GM19452 (cell line): Measurements from ENCODE around the gene TBCD.

Experiments used
- ATAC-seq: cut with Tn5 transposase; IDR thresholded peaks from one replicate; pipeline ENCODE4 v1.9.1; 2021; ENCODE audit not compliant: unreplicated experiment

Gene TBCD

GRCh38 chr17:82751571-82752370 is at the start of gene TBCD:
Gene TBCD, plus strand, starts transcription at chr17:82752065. Its CDS starts 129 bp downstream, at chr17:82752194.
- peak; percentile 74 for ATAC-seq

- no peak for ATAC-seq
These were observed 49.5 kb upstream of the TBCD start for GRCh38 chr17:82702231-82702927.

GRCh38 chr17:82703036-82703745 is 48.7 kb upstream of the TBCD start:
- ATAC-seq, result no peak

- ATAC-seq, result no peak
These were observed 47.7 kb upstream of the TBCD start for GRCh38 chr17:82703935-82704865.

- no peak for ATAC-seq
These were observed 47.0 kb upstream of the TBCD start for GRCh38 chr17:82704886-82705285.

DNA sequence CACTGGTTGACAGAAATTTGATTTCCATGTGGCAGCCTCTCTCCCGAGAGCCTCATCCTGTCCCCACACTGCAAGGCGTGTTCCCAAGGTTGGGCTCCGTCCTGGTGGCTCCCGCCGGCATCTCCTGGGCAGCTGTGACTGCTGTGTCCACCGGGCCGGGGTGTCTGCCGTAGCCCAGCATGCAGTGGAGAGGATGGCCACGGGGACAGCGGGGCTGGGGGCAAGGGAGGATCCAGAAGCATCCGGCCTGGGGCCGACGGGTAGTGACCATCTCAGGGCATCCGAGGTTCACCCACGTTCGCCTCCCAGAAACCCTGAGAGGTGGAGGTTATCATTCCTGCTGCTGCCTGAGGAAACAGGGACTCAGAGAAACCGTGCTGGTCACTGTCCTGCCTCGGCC is 46.1 kb upstream of the TBCD start:
- ATAC-seq, result no peak

- no peak for ATAC-seq
These were observed 42.7 kb upstream of the TBCD start for GRCh38 chr17:82709024-82709675.

DNA sequence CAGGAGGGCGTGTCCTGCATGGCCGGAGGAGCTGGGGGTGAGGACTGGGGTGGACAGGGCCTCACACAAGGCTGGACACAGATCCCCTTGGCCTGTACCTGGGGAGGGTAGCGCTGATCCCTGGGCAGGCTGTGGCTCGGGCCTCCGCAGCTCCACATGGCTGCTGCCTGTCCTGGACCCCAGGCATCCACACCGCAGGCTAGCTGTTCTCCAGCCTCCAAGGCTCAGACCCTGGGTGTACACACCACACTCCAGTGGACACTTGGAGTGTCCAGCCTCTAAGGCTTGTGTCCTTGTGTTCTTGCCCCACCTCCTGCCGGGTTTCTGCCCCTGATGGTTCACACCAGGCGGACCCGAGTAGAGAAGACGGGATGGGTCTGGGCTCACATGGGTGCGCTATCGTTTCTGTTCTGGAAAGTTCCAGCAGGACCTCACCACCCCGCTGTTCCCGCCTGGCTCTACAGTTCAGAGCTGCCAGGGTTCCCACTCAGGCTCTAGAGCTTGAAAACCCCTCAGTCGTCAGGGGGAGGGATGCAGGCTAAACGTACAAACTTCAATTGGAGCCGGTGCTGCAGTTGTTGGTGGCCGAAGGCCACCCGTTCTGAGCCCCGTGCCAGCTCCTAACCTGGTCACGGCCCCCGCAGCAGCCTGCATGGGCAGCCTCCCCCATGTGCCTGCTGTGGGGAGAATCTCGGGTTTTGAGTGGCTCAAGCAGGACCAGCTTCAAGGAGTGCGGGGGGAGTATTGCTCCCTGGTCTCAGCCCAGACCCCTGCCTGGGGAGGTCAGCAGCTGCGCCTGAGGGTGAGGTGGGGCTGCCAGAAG is 42.0 kb upstream of the TBCD start:
- no peak for ATAC-seq

- ATAC-seq, result no peak
These were observed 41.2 kb upstream of the TBCD start for GRCh38 chr17:82710499-82711232.

GRCh38 chr17:82713071-82713723 is 38.7 kb upstream of the TBCD start:
- ATAC-seq, result no peak

DNA sequence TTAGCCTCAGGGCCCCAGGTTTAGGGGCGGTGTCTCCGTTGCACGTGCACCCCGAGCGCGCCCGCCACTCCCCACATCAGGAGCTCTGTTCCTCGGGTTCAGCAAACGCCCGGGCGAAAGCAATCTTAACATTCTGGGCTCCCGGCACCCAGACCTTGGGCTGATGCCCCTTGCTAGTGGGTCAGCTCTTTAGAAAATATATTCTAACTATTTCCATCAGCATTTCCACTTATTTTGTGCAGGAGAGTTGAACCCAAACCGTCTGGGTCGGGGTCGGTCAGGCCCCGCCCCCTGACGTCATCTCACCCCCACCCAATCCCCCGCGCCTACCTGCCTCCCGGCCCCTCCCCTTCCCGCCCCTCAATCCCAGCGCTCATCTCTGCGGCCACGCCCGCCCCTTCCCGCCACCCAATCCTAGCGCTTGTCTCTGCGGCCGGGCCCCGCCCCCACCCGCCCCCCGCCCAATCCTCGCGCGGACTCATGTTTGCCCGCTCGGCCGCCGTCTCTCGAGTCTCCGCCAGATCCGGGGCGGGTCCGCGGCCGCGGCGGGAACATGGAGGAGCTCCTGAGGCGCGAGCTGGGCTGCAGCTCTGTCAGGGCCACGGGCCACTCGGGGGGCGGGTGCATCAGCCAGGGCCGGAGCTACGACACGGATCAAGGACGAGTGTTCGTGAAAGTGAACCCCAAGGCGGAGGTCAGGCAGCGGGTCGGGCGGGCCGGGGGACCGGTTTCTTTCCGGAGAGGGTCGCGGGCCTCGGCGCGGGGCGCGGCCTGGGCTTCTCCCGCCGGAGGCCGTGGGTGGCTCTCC is 35.5 kb upstream of the TBCD start, which contains the start of gene FN3KRP:
Gene FN3KRP (plus strand): TSS at position 504 of the 808 bp plus-strand sequence. CDS start 50 bp downstream, at position 554.
- ATAC-seq, result peak; percentile 73

DNA sequence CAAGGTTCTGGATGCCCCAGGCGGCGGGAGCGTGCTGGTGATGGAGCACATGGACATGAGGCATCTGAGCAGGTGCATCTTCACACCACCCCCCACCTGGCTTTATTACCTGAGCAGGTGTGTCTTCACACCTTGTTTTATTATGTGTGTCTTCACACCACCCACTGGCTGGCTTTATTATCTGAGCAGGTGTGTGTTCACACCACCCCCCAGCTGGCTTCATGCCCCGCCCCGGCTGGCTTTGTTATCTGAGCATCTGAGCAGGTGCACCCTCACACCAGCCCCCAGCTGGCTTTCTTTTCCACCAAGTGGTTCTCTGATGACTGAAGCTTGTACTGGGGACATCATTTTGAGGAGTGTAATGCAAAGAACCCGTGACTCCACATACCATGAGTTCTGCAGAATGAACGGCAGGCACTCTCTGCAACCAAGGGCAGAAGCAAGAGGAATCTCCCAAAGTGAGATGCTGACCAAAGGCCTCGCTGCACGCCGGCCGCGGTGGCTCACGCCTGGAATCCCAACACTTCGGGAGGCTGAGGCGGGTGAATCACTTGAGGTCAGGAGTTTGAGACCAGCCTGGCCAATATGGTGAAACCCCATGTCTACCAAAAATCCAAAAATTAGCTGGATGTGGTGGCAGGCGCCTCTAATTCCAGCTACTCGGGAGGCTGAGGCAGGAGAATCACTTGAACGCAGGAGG is 32.7 kb upstream of the TBCD start:
- ATAC-seq, result no peak

DNA sequence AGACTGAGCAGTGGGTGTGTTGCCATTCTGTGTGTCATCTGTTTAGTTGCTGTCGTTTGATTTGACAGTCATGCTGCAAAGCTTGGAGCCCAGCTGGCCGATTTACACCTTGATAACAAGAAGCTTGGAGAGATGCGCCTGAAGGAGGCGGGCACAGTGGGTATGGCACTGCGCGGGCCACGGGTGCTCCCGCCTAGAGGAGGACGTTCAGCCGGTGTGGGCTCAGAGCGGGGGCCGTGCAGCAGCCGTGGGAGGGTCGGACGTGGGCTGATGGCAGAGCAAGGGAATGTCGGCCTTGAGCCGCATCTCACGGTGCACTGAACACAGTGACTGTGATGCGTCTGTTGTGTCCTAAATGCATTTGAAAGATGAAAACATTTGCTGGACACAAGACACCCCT is 31.7 kb upstream of the TBCD start:
- ATAC-seq, result no peak

DNA sequence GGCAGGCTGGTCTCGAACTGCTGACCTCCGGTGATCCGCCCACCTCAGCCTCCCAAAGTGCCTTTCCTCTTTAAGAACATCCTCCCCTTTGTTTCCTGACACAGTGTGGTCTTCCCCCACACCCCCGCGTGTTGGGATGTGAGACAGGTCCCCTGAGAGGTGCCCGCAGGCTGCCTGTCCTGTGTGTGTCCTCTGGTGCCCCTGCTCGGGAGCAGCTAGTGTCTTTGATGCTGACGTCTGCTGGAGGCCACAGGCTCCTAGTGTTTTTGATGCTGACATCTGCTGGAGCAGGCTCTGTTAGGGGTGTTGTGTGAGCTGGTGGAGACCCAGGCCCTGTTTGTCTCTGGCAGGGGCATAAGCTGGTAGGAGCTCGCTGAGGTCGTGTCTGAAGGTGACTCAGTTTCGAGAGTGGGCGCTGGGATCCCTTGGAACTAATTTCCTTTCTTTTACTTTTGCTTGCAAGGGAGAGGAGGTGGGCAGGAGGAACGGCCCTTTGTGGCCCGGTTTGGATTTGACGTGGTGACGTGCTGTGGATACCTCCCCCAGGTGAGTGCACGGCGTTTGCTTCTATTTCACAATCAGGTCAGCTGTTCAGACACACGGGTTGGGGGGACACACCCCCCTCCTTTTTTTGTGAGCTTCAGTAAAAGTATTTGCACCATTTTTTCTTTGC is 29.4 kb upstream of the TBCD start:
- ATAC-seq, result no peak

DNA sequence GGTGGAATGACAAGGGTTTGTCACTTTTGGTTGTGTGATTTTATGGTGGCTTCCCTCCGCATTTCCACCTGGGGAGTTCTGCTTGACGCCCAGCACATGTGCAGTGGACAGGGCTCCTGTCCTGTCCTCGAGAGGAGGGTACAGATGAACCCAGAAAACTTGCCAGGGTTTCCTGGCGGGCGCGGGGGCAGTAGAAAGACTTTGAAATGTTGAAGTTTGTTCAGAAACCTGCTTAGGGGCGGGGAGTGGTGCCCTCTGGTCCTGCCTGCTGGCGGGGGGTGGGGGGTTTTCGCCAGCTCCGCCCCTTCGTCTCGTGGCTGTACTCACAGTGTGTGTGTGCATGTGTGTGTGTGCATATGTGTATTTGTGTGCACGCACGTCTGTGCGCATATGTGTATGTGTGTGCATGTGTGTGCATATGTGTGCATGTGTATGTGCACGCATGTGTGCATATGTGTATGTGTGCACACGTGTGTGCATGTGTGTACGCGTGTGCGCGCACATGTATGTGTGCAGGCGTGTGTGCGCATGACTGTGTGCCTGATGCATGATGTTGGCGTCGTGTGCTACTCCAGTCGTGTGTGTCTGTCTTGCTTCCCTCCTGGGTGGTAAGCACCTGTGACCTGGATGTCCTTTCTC is 28.6 kb upstream of the TBCD start:
- ATAC-seq, result no peak

GRCh38 chr17:82726427-82726826 is 25.4 kb upstream of the TBCD start:
- no peak for ATAC-seq
